ENCODE measurements around the gene GDPGP1. TPM values are rescaled to one million over a fixed set of nuclear protein-coding genes. Genes with fewer than 3 reads are reported as not detected.

GDPGP1 gene
- total and polyA plus RNA-seq, 11 donors, result 4.8 to 18.9 (median 12.3) TPM

- WGBS, 4 donors, result 0 to 1% (median 0%) methylated on average over 23 to 63 of the region's 63 CpGs
- intact Hi-C loops (cut with DNase I), result loop anchor here in 4 of 10 donors (1.0 to 5.0 kb wide), 5 partner anchors 16 to 339 kb away; partner anchors contain the start of genes NGRN (in 4 of the 4) and TTLL13 (in 1 of the 4)
- Histone ChIP-seq H3K4me3 (peak within 1 kb of the TSS; percentile 70 to 98 (median 84)), H3K9me3 (no peaks in the 10 kb centered on the region), H3K27ac (peak within 1 kb of the TSS; percentile 67 to 98 (median 92)), H3K4me1 (peaks cover 3 to 53% (median 30%) of the 10 kb centered on the region in 12 donors), H3K36me3 (peaks cover 0 to 67% (median 48%) of the 10 kb centered on the region in 9 donors), H3K27me3 (no peaks in the 10 kb centered on the region)
- TF ChIP-seq POLR2A (IDR thresholded peaks at IDR 0.05), result peak in 1 of 2 donors; percentile 21
- TF ChIP-seq CTCF (IDR thresholded peaks at IDR 0.05), result peak in 6 of 12 donors; percentile 4 to 55 (median 46)
- DNase-seq (peak; percentile 98 to 99 (median 98)), ATAC-seq (peak; percentile 91 to 96 (median 94))
Measured at GRCh38 chr15:90233387-90234095, 468 bp upstream of the GDPGP1 start, which contains the start of gene CIB1. Gene CIB1 (minus strand): TSS chr15:90233941. CDS start chr15:90233885, 56 bp downstream.

GRCh38 chr15:90239371-90239770, 5.4 kb downstream of the GDPGP1 start:
- 86 to 87% (median 87%) methylated on average over 3 of the region's 3 CpGs for WGBS, 4 donors
- Histone ChIP-seq H3K4me3 (no peak overlapping the region), H3K36me3 (peaks cover 0 to 67% (median 41%) of the 10 kb centered on the region in 9 donors), H3K9me3 (no peaks in the 10 kb centered on the region), H3K27ac (no peak overlapping the region), H3K4me1 (peaks cover 3 to 21% (median 8%) of the 10 kb centered on the region in 12 donors), H3K27me3 (no peaks in the 10 kb centered on the region)
- intact Hi-C loops (cut with DNase I), result no loop called here
- ATAC-seq, result no peak
- DNase-seq, result no peak
- TF ChIP-seq CTCF (IDR thresholded peaks at IDR 0.05) (no peak), POLR2A (IDR thresholded peaks at IDR 0.05) (no peak)

- intact Hi-C loops (cut with DNase I), result no loop called here
- DNase-seq, result no peak
- H3K9me3 ChIP-seq, result no peaks in the 10 kb centered on the region
- H3K27me3 ChIP-seq, result no peaks in the 10 kb centered on the region
- H3K4me3 ChIP-seq, result no peak overlapping the region
- H3K4me1 ChIP-seq, result peaks cover 0 to 13% (median 0%) of the 10 kb centered on the region in 12 donors
- ATAC-seq, result peak in 1 of 4 donors; percentile 4
- whole genome bisulfite sequencing, 4 donors, result 83 to 88% (median 85%) methylated on average over 6 to 8 of the region's 8 CpGs
- peaks cover 0 to 63% (median 41%) of the 10 kb centered on the region in 9 donors for H3K36me3 ChIP-seq
- TF ChIP-seq CTCF (IDR thresholded peaks at IDR 0.05) (no peak), POLR2A (IDR thresholded peaks at IDR 0.05) (no peak)
- peak overlapping the region in 3 of 12 donors; percentile 17 to 52 (median 41) for H3K27ac ChIP-seq
Measured at GRCh38 chr15:90240856-90241255, 6.8 kb downstream of the GDPGP1 start.
